DND-41 (cell line): ENCODE data around the gene CENPU.

Experiments used
- ATAC-seq: fragments of 200-7000 bp; cut with Tn5 transposase; 3 replicates; pipeline ENCODE4 v1.9.1; 2021; ENCODE audit warnings: low read depth; ENCODE audit not compliant: insufficient read depth
- DNase-seq: peaks from one replicate; pipeline ENCODE4 v3.0.0-alpha.2; 2020
- H2AFZ ChIP-seq: 2 replicates; pipeline ENCODE4 v1.6.0; 2012; ENCODE audit warnings: low read depth, low read length
- H3K27ac ChIP-seq: 2 replicates; pipeline ENCODE4 v1.5.1; 2012; ENCODE audit warnings: low read length, inconsistent platforms
- H3K27me3 ChIP-seq: fragments of 200-600 bp; sonication (generic); 2 replicates; pipeline ENCODE4 v1.6.0; 2012; ENCODE audit warnings: low read length, mild to moderate bottlenecking, inconsistent platforms; ENCODE audit not compliant: insufficient read depth, poor library complexity
- H3K36me3 ChIP-seq: 2 replicates; pipeline ENCODE4 v1.5.1; 2012; ENCODE audit warnings: low read length, inconsistent platforms; ENCODE audit not compliant: insufficient read depth
- H3K4me1 ChIP-seq: 2 replicates; pipeline ENCODE4 v1.5.1; 2012; ENCODE audit warnings: mild to moderate bottlenecking, low read length; ENCODE audit not compliant: insufficient read depth
- H3K4me2 ChIP-seq: 2 replicates; pipeline ENCODE4 v1.6.0; 2012; ENCODE audit warnings: mild to moderate bottlenecking, moderate library complexity, low read length, inconsistent platforms; ENCODE audit not compliant: insufficient read depth
- H3K4me3 ChIP-seq, 2 experiments: fragments of 200-600 bp in 1 of 2; shearing (Covaris generic) in 1 of 2; 2 replicates each; pipeline ENCODE4 v1.5.1; 2012 to 2016; ENCODE audit warnings: inconsistent platforms in 2 of 2, low read length in 2 of 2, mild to moderate bottlenecking in 2 of 2, low read depth in 1 of 2, moderate library complexity in 1 of 2
- H3K79me2 ChIP-seq: 2 replicates; pipeline ENCODE4 v1.6.0; 2012; ENCODE audit warnings: low read length, inconsistent platforms; ENCODE audit not compliant: insufficient read depth
- H3K9ac ChIP-seq: 2 replicates; pipeline ENCODE4 v1.6.0; 2012; ENCODE audit warnings: low read depth, mild to moderate bottlenecking, inconsistent platforms, low read length, moderate library complexity
- H3K9me3 ChIP-seq: 2 replicates; pipeline ENCODE4 v1.5.1; 2012; ENCODE audit warnings: low read length, moderate library complexity, mild to moderate bottlenecking, inconsistent platforms; ENCODE audit not compliant: insufficient read depth, severe bottlenecking
- H4K20me1 ChIP-seq: 2 replicates; pipeline ENCODE4 v1.6.0; 2012; ENCODE audit warnings: low read length; ENCODE audit not compliant: insufficient read depth
- EZH2 ChIP-seq: IDR thresholded peaks from 3 replicates; pipeline ENCODE4 v1.6.1; 2012; ENCODE audit warnings: borderline replicate concordance, low read depth, mild to moderate bottlenecking, moderate library complexity, low read length, inconsistent platforms; ENCODE audit not compliant: severe bottlenecking
- TF ChIP-seq, protein P1 (sequence below): IDR thresholded peaks from 2 replicates; pipeline ENCODE4 v1.5.1; 2012; ENCODE audit warnings: borderline replicate concordance, low read length, moderate library complexity, mild to moderate bottlenecking; ENCODE audit not compliant: poor library complexity, severe bottlenecking; ENCODE audit errors: extremely low read depth

CENPU gene

GRCh38 chr4:184768296-184768695, 34.4 kb upstream of the CENPU start:
- DNase-seq (no peak), ATAC-seq (no peak)
- Histone ChIP-seq H3K79me2 (no peaks in the 10 kb centered on the region), H3K4me2 (no peak overlapping the region), H3K27ac (no peak overlapping the region), H4K20me1 (no peaks in the 10 kb centered on the region), H3K9ac (no peak overlapping the region), H2AFZ (no peak overlapping the region), H3K4me1 (no peaks in the 10 kb centered on the region), H3K9me3 (no peaks in the 10 kb centered on the region), H3K36me3 (no peaks in the 10 kb centered on the region), H3K27me3 (no peaks in the 10 kb centered on the region), H3K4me3 (no peak overlapping the region)
- TF ChIP-seq EZH2: no peak
- TF ChIP-seq, protein P1, sequence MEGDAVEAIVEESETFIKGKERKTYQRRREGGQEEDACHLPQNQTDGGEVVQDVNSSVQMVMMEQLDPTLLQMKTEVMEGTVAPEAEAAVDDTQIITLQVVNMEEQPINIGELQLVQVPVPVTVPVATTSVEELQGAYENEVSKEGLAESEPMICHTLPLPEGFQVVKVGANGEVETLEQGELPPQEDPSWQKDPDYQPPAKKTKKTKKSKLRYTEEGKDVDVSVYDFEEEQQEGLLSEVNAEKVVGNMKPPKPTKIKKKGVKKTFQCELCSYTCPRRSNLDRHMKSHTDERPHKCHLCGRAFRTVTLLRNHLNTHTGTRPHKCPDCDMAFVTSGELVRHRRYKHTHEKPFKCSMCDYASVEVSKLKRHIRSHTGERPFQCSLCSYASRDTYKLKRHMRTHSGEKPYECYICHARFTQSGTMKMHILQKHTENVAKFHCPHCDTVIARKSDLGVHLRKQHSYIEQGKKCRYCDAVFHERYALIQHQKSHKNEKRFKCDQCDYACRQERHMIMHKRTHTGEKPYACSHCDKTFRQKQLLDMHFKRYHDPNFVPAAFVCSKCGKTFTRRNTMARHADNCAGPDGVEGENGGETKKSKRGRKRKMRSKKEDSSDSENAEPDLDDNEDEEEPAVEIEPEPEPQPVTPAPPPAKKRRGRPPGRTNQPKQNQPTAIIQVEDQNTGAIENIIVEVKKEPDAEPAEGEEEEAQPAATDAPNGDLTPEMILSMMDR: no peak

- Histone ChIP-seq H3K4me1 (peaks cover 10% of the 10 kb centered on the region), H3K4me3 (no peak overlapping the region), H3K9me3 (no peaks in the 10 kb centered on the region), H3K9ac (no peak overlapping the region), H3K36me3 (no peaks in the 10 kb centered on the region), H4K20me1 (no peaks in the 10 kb centered on the region), H3K79me2 (no peaks in the 10 kb centered on the region), H3K27ac (no peak overlapping the region), H3K27me3 (no peaks in the 10 kb centered on the region), H3K4me2 (no peak overlapping the region), H2AFZ (no peak overlapping the region)
- no peak for DNase-seq
- no peak for TF ChIP-seq EZH2
- no peak for ATAC-seq
Measured at GRCh38 chr4:184766446-184766845, 32.5 kb upstream of the CENPU start.

DNA sequence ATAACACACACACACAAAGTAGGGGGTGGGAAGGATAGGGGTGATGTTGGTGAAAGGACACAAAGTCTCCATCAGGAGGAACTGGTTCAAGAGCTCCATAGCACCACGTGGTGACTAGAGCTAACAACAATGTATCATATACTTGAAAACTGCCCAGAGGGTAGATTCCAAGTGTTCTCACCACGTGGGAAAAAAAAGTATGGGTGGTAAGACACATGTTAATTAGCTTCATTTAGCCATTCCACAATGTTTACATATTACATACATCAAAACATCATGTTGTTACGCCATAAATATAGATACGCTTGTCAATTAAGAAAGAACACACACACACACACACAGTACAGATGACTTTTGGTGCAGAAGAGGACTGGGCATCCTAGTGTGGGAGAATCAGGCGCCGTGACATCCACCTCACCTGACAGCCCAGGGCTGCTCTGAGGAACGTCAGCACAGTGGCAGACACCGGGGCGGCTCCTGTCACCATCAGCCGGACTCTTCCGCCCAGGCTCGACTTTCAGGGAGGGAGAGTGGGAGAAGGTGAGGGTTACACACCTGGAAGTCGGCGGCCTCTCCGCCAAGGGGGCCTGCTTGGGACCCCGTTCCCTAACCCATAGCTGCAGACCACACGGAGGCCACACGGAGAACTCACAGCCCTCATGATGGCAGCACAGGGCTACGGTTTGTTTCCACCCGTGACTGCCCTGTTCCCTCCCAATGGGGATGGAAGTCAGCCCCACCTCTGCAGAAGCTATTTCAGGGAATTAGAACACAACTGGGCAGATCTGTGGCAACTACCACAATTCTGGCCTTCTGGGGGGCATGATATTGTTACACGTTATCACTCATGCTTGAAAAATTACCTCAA, 31.8 kb upstream of the CENPU start:
- ATAC-seq (no peak), DNase-seq (no peak)
- H3K4me2 ChIP-seq: no peak overlapping the region
- no peaks in the 10 kb centered on the region for H3K79me2 ChIP-seq
- H3K9ac ChIP-seq: no peak overlapping the region
- no peak overlapping the region for H2AFZ ChIP-seq
- no peaks in the 10 kb centered on the region for H3K36me3 ChIP-seq
- TF ChIP-seq EZH2: no peak
- TF ChIP-seq, protein P1: no peak
- no peaks in the 10 kb centered on the region for H3K9me3 ChIP-seq
- H3K4me1 ChIP-seq: peaks cover 10% of the 10 kb centered on the region
- H4K20me1 ChIP-seq: no peaks in the 10 kb centered on the region
- H3K27ac ChIP-seq: no peak overlapping the region
- no peak overlapping the region for H3K4me3 ChIP-seq
- no peaks in the 10 kb centered on the region for H3K27me3 ChIP-seq

GRCh38 chr4:184764601-184765000, 30.7 kb upstream of the CENPU start:
- TF ChIP-seq, protein P1: no peak
- TF ChIP-seq EZH2: no peak
- Histone ChIP-seq H4K20me1 (no peaks in the 10 kb centered on the region), H3K36me3 (no peaks in the 10 kb centered on the region), H3K27me3 (no peaks in the 10 kb centered on the region), H3K9ac (no peak overlapping the region), H2AFZ (no peak overlapping the region), H3K27ac (no peak overlapping the region), H3K4me2 (no peak overlapping the region), H3K4me1 (peaks cover 10% of the 10 kb centered on the region), H3K79me2 (no peaks in the 10 kb centered on the region), H3K4me3 (no peak overlapping the region), H3K9me3 (no peaks in the 10 kb centered on the region)
- DNase-seq (no peak), ATAC-seq (no peak)
